Brain microvascular endothelial cell (primary cell): ENCODE data around the gene LRRC47.

ENCODE experiments used
- DNase-seq: peaks from one replicate; pipeline ENCODE4 v3.0.0-alpha.2; 2020
- H3K27ac ChIP-seq: fragments of 250-450 bp; sonication (Bioruptor Pico); 2 replicates; pipeline ENCODE4 v1.5.1; 2020; ENCODE audit warnings: mild to moderate bottlenecking, moderate library complexity
- H3K27me3 ChIP-seq: fragments of 250-450 bp; sonication (Bioruptor Pico); replicated peaks from 2 replicates; pipeline ENCODE4 v1.5.1; 2020; ENCODE audit warnings: mild to moderate bottlenecking
- H3K36me3 ChIP-seq: fragments of 250-450 bp; sonication (Bioruptor Pico); replicated peaks from 2 replicates; pipeline ENCODE4 v1.5.1; 2020; ENCODE audit warnings: mild to moderate bottlenecking
- H3K4me3 ChIP-seq: 2 replicates; pipeline ENCODE4 v1.5.1; 2011; ENCODE audit warnings: low read depth, mild to moderate bottlenecking, control low read depth, low read length, moderate library complexity
- in situ Hi-C: cut with HindIII; loops from 2 replicates; pipeline ENCODE4 v1.10.0; 2017; ENCODE audit warnings: low sequenced_read_pairs, low pct_ligation_motif_present
- TF ChIP-seq, protein P1 (sequence below): IDR thresholded peaks from 2 replicates; pipeline ENCODE4 v1.5.1; 2011; ENCODE audit warnings: low read depth, mild to moderate bottlenecking, moderate library complexity, low read length, control low read depth, inconsistent platforms; ENCODE audit errors: missing control alignments

LRRC47 gene

DNA sequence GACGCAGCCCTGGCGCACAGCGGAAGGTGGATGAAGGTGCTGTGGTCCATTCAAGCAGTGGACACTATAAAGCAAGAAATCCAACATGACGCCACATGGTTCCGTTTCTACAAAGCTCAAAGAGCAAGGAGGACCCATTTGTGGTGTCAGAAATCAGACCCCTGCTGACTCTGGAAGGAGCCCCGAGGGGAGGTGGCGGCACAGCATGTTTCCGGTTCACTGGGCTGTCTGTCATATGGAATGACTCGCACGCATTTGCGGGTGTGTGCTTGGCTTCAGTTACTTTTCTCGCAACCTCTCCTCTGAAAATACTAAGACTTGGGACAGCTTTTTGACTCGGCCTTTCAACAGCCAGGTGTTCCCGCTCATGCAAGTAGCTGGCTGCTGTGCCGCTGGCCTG, 29.1 kb upstream of the LRRC47 start:
- TF ChIP-seq, protein P1, sequence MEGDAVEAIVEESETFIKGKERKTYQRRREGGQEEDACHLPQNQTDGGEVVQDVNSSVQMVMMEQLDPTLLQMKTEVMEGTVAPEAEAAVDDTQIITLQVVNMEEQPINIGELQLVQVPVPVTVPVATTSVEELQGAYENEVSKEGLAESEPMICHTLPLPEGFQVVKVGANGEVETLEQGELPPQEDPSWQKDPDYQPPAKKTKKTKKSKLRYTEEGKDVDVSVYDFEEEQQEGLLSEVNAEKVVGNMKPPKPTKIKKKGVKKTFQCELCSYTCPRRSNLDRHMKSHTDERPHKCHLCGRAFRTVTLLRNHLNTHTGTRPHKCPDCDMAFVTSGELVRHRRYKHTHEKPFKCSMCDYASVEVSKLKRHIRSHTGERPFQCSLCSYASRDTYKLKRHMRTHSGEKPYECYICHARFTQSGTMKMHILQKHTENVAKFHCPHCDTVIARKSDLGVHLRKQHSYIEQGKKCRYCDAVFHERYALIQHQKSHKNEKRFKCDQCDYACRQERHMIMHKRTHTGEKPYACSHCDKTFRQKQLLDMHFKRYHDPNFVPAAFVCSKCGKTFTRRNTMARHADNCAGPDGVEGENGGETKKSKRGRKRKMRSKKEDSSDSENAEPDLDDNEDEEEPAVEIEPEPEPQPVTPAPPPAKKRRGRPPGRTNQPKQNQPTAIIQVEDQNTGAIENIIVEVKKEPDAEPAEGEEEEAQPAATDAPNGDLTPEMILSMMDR: no peak
- Histone ChIP-seq H3K27me3 (no peaks in the 10 kb centered on the region), H3K36me3 (peaks cover 22% of the 10 kb centered on the region), H3K27ac (no peak overlapping the region), H3K4me3 (no peak overlapping the region)
- no peak for DNase-seq
- in situ Hi-C loops: no loop called here

DNA sequence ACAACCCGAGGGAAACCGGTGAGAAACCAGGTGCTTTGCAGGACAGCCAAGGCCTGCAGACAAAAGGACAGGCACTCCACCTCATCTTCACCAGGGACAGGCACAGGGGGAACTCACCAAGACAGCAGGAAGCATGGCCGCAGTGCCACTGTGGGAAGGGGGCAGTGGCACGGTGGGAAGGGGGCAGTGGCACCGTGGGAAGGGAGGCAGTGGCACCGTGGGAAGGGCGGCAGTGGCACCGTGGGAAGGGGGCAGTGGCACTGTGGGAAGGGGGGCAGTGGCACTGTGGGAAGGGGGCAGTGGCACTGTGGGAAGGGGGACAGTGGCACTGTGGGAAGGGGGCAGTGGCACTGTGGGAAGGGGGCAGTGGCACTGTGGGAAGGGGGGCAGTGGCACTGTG, 28.4 kb upstream of the LRRC47 start:
- no peak overlapping the region for H3K4me3 ChIP-seq
- H3K27me3 ChIP-seq: no peaks in the 10 kb centered on the region
- no peak overlapping the region for H3K27ac ChIP-seq
- no peak for DNase-seq
- TF ChIP-seq, protein P1: no peak
- in situ Hi-C loops: no loop called here
- peaks cover 17% of the 10 kb centered on the region for H3K36me3 ChIP-seq

GRCh38 chr1:3822421-3822820, 26.1 kb upstream of the LRRC47 start:
- in situ Hi-C loops: no loop called here
- no peaks in the 10 kb centered on the region for H3K27me3 ChIP-seq
- TF ChIP-seq, protein P1: no peak
- peaks cover 7% of the 10 kb centered on the region for H3K36me3 ChIP-seq
- H3K27ac ChIP-seq: no peak overlapping the region
- no peak for DNase-seq
- H3K4me3 ChIP-seq: no peak overlapping the region

GRCh38 chr1:3821908-3822307, 25.6 kb upstream of the LRRC47 start:
- no peaks in the 10 kb centered on the region for H3K27me3 ChIP-seq
- DNase-seq: no peak
- H3K36me3 ChIP-seq: peaks cover 7% of the 10 kb centered on the region
- in situ Hi-C loops: no loop called here
- H3K27ac ChIP-seq: no peak overlapping the region
- TF ChIP-seq, protein P1: no peak
- H3K4me3 ChIP-seq: no peak overlapping the region

GRCh38 chr1:3821447-3821846, 25.1 kb upstream of the LRRC47 start:
- H3K4me3 ChIP-seq: no peak overlapping the region
- DNase-seq: no peak
- H3K27ac ChIP-seq: no peak overlapping the region
- in situ Hi-C loops: no loop called here
- H3K36me3 ChIP-seq: peaks cover 7% of the 10 kb centered on the region
- TF ChIP-seq, protein P1: no peak
- no peaks in the 10 kb centered on the region for H3K27me3 ChIP-seq

DNA sequence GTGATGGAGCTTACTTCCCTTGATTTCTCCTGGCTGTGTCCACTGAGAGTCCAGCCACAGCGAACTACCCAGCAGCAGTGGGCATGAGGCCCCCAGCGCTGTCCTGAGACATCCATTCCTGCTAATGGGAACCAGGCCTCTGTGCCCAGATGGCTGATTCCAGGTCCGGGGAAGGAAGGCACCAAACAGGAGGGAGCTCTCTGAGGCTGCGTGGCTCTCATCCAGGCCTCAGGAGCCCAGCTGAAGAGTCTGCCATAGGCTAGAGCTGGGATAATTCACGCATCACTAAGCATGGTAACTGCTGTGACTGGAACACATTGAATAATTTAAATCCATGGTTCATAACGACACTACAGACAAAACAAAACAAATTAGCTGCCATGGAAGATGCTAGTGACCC, 24.7 kb upstream of the LRRC47 start:
- no peak for DNase-seq
- in situ Hi-C loops: no loop called here
- Histone ChIP-seq H3K36me3 (peaks cover 6% of the 10 kb centered on the region), H3K27me3 (no peaks in the 10 kb centered on the region), H3K4me3 (no peak overlapping the region), H3K27ac (no peak overlapping the region)
- TF ChIP-seq, protein P1: no peak
